Measurements from ENCODE around the gene EIF1.

The EIF1 gene

GRCh38 chr17:41695134-41695661, 6.5 kb downstream of the EIF1 start:
- TF ChIP-seq CTCF (IDR thresholded peaks at IDR 0.05; ENCODE audit: low read length): no peak
- no peak for TF ChIP-seq EZH2 (IDR thresholded peaks at IDR 0.05; ENCODE audit: borderline replicate concordance, low read length)
- peaks cover 5% of the 10 kb centered on the region for H3K4me1 ChIP-seq (ENCODE audit: insufficient read depth, low read length, severe bottlenecking)
- H3F3A ChIP-seq (ENCODE audit: insufficient read depth, low read length): peaks cover 20% of the 10 kb centered on the region; the same call in 1 of the 2 replicates
- no peak overlapping the region for H3K9ac ChIP-seq (ENCODE audit: low read length)
- H3K9me2 ChIP-seq (ENCODE audit: low read depth, low read length): no peaks in the 10 kb centered on the region
- H4K20me1 ChIP-seq (ENCODE audit: insufficient read depth, low read length): no peaks in the 10 kb centered on the region
- no peak overlapping the region for H3K27ac ChIP-seq (ENCODE audit: low read depth, low read length, poor library complexity, severe bottlenecking)
- no peak overlapping the region for H3K4me2 ChIP-seq (ENCODE audit: low read length)
- no peak overlapping the region for H3K4me3 ChIP-seq (ENCODE audit: low read depth, low read length, poor library complexity, severe bottlenecking)
- no peak overlapping the region for H2AFZ ChIP-seq (ENCODE audit: low read length)
- no peaks in the 10 kb centered on the region for H3K9me3 ChIP-seq (ENCODE audit: low read length)
- peaks cover 45% of the 10 kb centered on the region for H3K36me3 ChIP-seq (ENCODE audit: insufficient read depth, low read length)
- H3K27me3 ChIP-seq (ENCODE audit: insufficient read depth, low read length): no peaks in the 10 kb centered on the region
- H3K79me2 ChIP-seq (ENCODE audit: insufficient read depth, low read length): no peaks in the 10 kb centered on the region

DNA sequence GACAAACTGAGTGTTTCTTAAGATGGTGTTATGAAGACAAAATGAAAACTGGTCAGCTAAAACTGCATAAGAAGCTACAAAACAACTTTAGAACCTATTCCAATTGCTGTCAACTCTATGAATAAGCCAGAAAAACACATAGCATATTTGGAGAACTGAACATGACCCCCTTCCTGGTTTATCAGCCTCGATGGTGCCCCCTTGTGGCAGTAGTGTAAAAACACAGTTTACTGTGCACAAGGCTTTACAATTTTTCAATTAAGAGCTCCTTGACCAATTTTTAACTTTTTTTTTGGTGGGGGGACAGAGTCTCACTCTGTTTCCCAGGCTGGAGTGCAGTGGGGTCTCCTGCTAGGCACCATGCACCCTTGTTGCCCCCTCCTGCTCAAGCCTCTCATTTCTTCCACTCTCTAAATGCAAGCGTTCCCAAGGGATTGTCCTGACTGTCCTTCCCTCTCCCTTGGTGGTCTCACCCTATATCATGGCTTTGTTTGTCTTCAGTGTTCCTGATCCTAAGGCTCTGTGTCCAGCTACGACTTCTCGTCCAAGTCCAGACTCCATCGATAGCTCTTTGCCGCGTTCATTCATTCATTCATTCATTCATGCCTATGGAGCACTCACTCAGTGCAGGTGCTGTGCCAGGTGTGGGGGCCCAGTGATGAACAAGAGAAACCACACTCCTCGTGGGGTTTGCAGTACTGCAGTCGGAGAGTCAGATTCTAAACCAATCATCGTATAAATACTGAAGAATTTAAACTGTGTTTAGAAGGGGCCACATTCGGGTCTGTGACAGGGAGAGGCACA, 7.5 kb downstream of the EIF1 start:
- Histone ChIP-seq H3K27ac (ENCODE audit: low read depth, low read length, poor library complexity, severe bottlenecking) (no peak overlapping the region), H2AFZ (ENCODE audit: low read length) (no peak overlapping the region), H3K36me3 (ENCODE audit: insufficient read depth, low read length) (peaks cover 36% of the 10 kb centered on the region)

More for the DNA sequence above, 7.5 kb downstream of the EIF1 start:
- H3F3A ChIP-seq (ENCODE audit: insufficient read depth, low read length): peaks cover 20% of the 10 kb centered on the region; the same call in 1 of the 2 replicates
- H3K4me3 ChIP-seq (ENCODE audit: low read depth, low read length, poor library complexity, severe bottlenecking): no peak overlapping the region
- TF ChIP-seq EZH2 (IDR thresholded peaks at IDR 0.05; ENCODE audit: borderline replicate concordance, low read length) (no peak), CTCF (IDR thresholded peaks at IDR 0.05; ENCODE audit: low read length) (peak; percentile 90)
- H3K9me3 ChIP-seq (ENCODE audit: low read length): no peaks in the 10 kb centered on the region
- no peaks in the 10 kb centered on the region for H3K9me2 ChIP-seq (ENCODE audit: low read depth, low read length)
- no peak overlapping the region for H3K4me2 ChIP-seq (ENCODE audit: low read length)
- no peak overlapping the region for H3K9ac ChIP-seq (ENCODE audit: low read length)
- H3K79me2 ChIP-seq (ENCODE audit: insufficient read depth, low read length): no peaks in the 10 kb centered on the region
- H3K4me1 ChIP-seq (ENCODE audit: insufficient read depth, low read length, severe bottlenecking): no peaks in the 10 kb centered on the region
- no peaks in the 10 kb centered on the region for H3K27me3 ChIP-seq (ENCODE audit: insufficient read depth, low read length)
- no peaks in the 10 kb centered on the region for H4K20me1 ChIP-seq (ENCODE audit: insufficient read depth, low read length)

Measured in OCI-LY1 (cell line).